HG03457 (cell line): ENCODE results near the gene MAP3K4.

Experiments
- ATAC-seq: cut with Tn5 transposase; IDR thresholded peaks from one replicate; pipeline ENCODE4 v1.9.1; 2021; ENCODE audit warnings: moderate number of reproducible peaks; ENCODE audit not compliant: unreplicated experiment

Gene MAP3K4

DNA sequence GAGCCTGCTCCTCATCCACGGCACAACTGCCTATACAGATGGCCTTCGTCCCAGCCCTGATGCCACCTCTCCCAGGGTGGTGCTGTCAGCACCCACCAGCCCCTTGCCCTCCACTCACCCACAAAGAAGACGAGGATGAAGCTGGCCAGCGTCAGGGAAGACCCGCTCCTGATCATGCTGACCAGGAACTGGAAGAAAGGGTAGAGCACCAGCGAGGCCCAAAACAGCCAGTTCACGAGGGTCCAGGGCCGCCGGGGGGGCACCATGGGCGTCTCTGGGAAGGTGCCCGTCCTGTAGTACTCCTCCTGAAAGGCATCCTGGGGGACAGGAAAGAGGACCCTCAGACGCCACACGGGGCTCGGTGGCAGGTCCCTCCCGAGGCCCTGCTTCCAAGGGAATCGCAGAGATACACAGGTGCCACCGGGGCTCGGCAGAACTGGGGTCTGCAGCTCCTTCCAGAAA, 147.8 kb downstream of the MAP3K4 start:
- ATAC-seq = no peak

DNA sequence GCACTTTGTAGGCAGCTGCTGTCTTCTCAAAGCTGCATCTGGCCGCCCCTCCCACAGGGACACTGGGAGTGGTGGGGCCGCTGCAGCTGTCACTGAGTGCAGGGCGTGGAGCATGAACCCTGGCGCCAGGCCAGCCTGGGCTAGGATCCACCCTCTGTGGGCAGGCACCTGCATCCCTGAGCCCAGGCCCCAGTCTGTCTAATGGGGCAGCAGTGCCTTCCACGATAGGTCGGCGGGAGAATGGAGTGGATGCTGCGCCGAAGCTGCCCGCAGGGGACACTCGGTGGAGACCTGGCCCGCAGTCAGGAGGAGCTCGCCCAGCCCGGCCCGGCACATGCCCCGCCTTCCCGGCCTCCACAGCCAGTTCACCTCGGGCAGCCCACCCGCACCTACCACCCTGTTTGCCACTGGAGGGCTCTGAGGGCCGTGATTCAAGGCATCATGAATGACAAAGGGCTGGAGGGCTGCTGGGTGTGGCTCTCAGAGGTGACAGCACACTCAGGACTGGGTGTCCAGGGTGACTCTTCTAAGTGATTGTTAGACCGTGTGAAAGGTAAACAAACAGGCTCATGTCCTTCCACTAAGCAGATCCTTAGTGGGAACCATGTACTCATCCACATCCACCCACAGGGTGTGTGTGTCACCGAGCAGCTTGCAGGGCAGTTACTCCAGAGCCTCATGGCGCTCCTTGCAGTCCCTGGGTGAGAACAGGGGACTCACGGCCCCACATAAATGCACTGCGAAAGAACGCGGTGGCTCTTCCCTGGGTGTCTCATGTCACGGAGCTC, 148.4 kb downstream of the MAP3K4 start:
- no peak for ATAC-seq

DNA sequence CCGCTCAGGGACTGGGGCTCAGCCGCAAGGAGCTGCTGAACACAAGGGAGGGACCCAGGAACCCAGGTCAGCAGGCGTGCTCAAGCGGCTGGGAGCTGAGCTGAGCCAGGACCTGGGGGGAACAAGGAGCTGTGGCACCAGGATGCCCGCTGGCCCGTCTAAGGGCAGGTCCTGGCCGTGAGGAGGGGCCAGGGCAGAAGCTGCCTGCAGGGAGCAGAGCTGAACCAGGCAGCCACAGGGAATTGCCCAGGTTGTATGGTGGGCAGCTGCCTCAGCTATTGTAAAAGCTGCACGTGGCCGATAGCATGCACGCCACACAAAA, 148.9 kb downstream of the MAP3K4 start:
- no peak for ATAC-seq

DNA sequence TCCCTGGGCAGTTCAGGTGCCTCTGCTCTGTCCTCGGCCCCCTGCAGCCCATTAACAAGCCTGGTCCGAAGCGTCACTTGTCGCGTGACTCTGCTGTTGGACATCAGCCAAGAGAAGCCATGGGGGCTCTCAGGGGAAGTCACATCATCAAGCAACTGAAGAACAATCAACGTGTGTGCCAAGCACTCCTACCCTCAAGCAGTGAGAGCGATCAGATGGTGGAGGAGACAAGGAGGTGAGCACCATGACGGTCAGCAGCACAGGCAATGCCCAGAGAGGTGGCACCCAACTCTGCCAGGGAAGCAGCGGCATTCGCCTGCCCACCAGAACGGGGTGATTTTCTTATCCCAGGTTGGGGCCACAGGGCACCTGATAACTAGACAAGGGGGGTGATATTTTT, 149.6 kb downstream of the MAP3K4 start:
- no peak for ATAC-seq

DNA sequence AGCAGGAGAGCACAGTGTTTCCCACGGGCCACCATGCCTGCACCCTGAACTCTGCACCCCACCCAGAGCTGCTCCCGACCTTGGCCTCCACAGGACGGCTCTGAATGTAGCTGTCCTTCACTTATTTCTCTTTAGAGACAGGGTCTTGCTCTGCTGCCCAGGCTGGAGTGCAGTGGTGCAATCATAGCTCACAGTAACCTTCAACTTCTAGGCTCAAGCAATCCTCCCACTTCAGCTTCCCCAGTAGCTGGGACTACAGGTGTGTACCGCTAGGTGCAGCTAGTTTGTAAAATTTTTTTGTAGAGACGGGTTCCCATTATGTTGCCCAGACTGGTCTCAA, 151.4 kb downstream of the MAP3K4 start:
- ATAC-seq = no peak

DNA sequence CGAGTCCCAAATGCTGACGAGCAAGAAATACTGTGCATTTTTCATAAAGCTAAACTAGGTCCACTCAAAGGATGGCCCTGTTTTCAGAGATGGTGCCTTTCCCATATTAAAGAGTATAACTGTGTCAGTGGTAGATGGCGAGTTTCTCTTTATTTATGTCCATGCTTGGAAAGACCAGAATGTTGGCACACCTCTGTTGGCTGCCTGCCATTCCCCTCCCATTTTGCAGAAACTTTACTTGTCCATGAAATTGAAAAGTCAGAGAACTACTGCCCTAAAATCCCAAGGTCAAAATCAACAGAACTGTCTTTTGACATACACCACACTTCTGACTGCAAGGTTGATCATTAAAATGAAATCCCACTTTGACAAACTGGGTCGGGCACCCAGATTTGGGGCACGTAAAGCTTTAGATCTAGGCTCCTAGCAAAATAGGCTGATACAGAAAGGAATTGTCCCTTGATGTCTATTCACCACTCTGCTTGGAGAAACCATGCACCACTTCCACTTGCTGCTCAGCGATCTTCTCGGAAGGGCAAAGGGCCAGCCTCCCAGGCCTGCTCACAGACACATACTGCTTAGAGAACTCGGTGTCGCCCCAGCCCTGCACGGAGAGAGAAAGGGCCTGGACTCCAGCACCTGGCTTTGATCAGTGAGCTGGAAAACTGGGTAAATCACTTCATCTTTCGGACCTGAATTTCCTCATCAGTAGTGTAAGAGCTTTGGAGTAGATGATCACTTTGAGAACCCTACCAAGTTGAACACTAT, 152.3 kb downstream of the MAP3K4 start:
- no peak for ATAC-seq

DNA sequence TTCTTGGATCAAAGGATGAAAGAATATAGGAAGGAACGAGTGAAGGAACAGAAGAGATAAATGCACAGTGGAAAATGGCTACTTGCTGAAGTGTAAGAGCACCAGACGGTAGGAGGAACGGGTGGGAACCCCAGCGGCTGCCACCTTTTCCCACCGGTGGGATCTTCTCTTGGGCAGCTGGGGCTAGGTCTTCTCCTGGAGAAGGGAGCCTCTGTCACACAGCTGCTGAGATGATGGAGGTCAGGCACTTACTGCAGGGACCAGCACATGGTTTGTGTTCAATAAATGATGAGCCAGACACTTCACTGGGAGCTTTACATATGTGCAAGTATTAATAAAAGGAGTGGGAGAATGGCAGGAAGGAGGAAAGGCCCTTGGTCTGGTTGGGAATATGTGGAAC, 158.6 kb downstream of the MAP3K4 start:
- ATAC-seq = no peak

DNA sequence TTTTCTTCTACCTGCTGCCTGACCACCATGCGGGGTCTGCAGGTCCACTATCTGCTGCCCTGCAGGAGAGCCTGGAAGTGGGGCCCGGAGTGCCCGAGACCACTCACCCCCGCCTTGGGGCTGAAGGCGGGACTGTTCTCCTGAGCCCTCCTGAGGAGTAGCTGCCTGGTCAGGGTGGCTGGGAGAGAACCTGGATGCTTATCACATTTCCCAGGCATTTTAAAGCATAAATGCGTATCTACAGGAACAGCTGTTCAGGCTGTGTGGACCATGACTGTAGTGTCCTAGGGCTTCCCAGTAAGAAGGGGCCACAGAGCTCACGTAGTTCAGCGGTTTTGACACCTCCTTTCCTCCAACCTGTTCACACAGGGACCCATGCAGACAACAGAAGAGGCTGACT, 159.0 kb downstream of the MAP3K4 start:
- no peak for ATAC-seq

DNA sequence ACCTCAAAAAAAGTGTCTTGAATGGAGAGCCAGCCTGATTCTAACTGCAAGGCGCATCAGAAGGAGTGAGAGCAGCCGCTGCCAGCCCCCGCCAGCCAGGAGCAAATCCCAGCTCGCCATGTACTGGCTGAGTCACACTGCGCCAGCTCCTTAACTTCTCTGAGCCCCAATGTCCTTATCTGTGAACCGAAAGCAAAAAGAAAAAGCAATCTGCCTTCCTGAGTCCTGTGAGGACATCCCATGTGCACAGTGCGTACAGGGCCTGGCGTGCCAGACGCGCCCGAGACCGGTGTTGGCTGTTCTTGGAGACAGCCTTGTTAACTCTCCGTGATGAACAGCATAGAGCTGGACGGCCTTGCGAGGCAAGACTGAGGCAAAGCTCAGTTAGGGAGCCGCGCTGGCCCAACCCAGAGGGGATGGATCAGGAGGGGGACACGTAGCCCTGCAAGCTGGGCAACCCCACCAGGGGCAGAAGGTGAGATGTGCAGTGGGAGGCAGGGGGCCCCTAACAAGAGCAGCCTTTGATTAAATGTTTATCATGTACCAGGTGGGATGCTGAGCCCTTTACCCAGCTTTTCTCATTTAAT, 159.6 kb downstream of the MAP3K4 start:
- no peak for ATAC-seq

DNA sequence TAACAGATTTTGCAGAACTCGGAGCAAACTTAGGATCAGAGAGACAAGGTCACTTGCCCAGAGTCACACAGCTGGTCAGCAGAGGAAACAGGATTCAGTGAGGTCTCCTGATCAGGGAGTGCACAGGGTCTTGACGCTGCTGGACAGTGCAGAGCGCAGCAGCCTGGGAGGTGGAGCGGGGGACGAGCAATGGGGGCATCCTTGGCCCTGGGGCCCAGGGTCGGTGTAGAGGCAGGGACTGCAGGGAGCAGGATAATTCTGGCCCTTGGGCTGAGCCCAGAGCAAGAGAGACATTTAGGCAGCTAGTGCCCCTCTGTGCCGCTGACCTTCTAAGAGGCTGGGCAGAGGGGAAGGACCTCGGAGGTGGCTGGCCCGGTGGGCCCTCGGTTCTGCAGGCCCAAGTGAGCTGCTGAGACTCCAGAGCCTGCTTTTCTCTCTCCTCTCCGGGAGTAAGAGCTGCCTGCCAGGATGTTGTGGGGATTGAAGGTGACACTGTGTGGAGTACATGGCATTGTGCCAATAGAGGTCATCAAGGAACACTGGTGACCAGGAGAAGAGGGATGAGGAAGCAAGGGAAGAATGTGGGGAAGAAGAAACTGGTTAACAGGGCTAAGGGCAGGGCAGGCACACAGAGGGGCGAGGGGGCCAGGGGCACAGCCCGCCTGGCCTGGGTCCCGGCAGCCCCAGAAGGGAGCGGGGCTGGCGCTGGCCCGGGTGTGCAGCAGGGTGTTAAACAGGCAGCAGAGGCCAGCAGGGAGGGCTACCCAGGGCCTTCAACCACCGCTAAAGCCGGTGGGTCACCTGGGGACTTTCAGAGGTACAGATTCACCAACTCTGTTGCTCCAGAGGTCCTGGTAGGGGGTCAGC, 160.3 kb downstream of the MAP3K4 start:
- no peak for ATAC-seq

DNA sequence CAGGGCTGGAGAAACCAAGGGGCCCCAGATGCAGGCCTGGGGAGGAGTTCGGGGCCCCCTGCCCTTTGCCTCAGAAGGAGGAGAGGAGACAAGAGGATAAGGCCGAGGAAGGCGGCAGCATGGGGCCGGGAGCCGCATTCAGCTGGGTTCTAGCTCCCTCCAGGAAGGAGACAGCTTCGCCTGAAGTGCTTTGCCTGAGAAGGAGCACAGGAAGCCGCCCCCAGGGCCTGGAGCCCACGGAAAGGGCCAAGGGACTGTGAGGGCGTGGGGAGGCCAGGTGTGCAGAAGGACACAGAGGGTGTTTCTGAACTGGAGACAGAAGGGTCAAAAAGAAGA, 160.9 kb downstream of the MAP3K4 start:
- no peak for ATAC-seq

DNA sequence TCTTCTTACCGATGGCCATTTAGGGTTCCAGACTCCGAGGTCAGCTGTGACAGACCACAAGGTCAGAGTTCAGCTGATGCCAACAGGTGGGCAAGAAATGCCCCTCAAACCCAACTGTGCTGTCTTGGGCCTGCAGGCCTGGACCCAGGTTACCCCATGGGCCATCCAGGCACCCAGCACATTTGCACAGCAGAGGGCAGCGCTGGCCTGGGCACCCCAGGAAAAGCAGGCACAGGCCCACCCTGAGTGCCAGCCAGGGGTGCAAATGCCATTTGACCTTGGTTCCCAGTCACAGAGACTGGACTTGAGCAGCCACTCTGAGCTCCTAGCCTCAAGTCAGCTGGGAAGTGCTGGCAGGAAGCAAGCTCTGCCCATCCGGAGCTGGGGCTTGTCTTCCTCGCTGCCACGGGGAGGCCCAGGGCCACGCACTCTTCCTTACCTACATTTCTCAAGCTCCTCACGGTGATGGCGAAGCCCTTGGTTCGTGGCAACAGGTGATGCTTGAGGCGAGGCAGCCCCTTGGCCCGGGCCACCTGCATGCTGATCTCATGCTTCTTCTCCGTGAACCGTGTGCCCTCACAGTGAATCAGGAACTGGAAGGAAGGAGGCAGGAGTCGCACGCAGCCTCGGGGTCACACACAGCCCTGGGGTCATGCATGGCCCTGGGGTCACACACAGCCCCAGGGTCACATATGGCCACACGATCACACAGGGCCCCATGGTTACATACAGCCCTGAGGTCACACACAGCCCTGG, 161.5 kb downstream of the MAP3K4 start:
- no peak for ATAC-seq

DNA sequence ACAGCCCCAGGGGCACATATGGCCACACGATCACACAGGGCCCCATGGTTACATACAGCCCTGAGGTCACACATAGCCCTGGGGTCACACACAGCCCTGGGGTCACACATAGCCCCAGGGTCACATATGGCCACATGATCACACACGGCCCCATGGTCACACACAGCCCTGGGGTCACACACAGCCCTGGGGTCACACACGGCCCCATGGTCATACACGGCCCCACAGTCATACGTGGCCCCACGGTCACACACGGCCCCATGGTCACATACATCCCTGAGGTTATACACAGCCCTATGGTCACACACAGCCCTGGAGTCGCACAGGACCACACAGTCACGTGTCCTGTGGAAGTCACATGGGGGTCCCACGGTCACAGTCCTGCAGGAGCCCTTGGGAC, 162.2 kb downstream of the MAP3K4 start:
- ATAC-seq = no peak

DNA sequence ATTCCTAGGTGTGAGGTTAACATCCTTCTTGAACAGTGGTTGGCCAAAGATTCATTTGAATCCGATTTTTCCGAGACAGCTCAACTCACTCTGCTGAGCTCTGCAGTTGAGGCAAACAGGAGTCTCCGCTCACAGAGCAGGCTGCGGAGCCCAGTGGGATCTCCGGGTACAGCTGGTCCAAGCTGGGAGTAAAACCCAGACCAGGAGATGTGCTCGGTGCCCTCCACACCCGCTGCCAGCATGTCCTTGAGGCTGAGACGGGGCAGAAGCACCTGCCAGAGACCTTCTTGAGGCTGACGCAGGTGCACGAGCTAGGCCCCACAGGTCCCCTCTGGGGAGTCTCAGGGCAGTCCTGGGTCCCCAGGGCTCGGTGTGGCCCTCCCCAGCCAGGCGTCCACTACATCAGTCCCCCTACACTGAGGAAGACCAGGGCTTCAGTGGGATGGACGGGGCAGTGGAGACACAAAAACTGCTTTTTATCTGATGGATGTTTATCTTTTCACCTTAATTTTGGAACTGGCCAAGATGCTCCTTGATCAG, 163.3 kb downstream of the MAP3K4 start:
- no peak for ATAC-seq

DNA sequence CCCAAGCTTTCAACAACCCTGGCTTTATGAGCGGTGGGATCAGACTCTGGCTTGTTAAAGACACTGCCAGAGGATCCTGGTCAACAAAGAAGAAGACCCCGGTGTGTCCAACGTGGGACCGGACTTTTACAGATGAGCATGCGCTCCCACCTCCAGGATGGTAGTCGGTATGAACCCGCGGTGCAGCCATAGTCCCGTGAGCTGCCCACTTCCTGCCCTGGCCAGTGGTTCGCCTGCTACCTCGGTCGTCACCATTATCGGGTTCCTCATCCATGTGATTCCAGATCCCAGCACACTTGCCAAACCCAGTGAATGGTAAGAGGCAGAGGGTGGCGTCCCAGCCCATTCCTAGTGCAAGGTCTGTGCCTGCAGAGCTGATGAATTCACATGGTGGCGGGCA, 169.6 kb downstream of the MAP3K4 start:
- no peak for ATAC-seq

DNA sequence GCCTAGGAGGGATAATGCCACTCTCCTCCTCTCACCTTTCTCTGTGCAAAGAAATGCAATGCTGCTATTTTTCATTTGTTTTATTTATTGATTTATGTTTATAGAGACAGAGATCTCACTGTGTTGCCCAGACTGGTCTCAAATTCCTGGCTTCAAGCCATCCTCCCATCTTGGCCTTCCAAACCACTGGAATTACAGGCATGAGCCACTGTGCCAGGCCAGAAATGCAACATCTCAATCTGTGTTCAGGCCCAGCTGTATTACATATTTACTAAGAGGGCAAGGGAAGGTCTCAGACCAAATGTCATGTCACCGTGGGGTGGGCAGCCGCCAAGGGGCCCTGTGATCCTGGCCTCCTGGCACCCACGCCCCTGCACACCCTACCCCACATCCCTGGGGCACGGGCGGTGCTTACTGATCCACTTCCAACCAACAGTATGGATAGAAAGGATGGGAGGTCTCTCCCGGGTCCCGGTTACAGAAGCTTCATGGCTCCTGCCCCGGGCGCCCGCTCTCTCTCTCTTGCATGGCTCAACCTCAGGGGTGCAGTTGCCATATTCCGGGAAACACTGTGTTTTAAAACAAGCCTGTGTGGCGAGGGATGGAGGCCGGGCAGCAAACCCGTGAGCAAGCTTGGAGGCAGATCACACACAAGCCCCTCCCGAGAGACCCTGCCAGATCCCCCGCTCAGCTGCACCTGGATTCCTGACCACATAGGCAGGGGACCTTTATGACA, 170.5 kb downstream of the MAP3K4 start:
- ATAC-seq = no peak

DNA sequence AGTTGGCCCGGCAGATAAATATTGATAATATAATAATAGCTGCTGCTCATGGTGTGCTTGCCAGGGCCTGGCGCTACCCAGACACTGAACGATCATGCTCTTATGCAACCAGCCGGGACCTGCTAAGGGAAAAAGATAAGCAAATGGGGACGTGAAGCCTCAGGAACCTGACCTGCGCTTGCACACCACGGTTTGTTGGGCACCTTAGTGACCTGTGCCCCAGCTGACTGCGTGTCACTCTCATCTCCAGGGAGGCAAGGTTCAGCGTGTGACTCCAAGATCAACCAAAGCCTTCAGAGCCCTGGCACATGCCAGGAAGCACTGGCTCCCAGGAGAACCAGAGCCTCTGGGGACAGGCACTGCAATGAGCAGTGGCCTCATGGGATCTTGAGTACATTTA, 171.2 kb downstream of the MAP3K4 start:
- ATAC-seq = no peak

DNA sequence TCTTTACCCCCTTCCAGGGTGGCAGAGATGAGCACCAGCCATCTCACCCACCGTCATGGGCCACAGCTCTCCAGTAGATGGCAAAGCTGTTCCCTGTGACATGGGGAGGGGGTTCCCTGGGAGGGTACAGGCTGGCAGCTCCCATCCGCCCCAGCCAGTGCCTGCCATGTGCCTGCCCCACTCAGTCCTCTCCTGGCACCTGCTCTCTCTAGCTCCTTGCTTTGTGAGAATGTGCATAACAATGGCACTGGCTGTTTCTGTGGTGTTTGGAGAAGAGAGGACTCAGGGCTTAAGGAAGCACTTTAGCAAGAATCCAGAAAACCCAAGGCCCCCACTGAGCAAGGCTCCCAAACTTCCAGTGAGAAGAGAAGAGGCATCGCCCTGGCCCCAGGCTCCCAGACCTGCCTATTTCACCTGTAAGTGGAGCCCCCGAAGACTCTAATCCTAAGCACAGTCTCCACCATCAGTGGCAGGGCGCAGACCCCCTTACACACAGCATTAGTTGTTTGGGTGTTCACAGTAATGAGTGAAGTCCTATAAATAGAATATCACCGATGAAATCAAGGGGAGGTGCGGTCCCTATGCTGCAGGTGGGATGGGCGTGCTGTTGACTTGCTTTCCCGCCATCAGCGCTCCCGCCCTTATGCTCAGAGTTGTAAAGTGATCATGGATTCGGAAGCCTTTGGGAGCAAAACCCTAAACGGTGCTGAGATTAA, 172.1 kb downstream of the MAP3K4 start:
- ATAC-seq = no peak

DNA sequence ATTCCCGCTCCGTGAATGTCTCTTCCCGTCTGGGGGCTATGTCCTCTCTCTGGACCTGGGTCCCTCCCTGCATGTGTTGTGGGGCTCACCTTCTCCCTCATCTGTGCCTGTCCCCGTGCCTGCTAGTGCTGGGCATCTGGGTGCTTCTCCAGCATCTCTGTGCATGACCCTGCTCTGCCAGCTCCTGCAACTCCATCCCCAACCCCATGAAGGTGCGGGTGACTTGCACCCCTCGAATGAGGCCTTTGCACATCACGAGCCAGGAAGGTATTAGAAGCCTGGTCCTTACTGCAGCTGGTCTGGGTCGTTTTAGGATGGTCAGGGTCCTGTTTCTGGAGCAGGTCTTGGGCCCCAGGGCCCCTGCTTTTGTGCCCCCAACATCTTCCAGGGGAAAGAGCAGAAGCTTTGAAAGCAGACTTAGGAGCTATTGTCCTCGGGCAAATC, 172.6 kb downstream of the MAP3K4 start:
- no peak for ATAC-seq
